Measurements from ENCODE around the gene ITGA1.

ITGA1 gene

DNA sequence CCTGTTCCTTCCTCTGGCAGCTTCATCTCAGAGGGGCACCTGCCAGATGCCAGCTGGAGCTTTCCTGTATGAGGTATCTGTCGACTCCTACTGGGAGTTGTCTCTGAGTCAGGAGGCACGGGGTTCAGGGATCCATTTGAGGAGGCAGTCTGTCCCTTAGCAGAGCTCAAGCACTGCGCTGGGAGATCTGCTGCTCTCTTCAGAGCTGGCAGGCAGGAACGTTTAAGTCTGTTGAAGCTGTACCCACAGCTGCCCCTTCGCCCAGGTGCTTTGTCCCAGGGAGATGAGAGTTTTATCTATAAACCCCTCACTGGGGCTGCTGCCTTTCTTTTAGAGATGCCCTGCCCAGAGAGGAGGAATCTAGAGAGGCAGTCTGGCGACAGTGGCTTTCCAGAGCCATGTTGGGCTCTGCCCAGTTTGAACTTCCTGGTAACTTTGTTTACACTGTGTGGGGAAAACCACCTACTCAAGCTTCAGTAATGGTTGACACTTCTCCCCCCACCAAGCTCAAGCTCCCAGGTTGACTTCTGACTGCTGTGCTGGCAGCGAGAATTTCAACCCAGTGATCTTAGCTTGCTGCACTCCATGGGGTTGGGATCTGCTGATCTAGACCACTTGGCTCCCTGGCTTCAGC is 189.7 kb downstream of the ITGA1 start:
- DNase-seq = no peak

DNA sequence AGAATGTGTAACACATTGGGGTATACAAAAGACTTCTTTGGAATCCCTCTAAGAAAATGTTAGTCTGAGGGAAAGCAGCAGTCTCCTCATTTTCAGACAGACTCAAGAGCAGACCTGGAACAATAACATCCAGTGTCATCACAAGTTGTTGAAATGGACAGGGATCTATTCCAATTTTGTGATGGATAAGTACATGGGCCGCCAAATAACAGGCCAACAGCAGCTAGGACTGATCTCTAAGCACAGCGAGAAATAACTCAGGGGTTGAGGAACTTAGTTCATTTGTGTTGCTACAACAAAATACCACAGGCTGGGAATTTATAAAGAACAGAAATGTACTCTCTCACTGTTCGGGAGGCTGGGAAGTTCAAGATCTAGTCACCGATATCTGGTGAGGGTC is 193.8 kb downstream of the ITGA1 start:
- DNase-seq = no peak

DNA sequence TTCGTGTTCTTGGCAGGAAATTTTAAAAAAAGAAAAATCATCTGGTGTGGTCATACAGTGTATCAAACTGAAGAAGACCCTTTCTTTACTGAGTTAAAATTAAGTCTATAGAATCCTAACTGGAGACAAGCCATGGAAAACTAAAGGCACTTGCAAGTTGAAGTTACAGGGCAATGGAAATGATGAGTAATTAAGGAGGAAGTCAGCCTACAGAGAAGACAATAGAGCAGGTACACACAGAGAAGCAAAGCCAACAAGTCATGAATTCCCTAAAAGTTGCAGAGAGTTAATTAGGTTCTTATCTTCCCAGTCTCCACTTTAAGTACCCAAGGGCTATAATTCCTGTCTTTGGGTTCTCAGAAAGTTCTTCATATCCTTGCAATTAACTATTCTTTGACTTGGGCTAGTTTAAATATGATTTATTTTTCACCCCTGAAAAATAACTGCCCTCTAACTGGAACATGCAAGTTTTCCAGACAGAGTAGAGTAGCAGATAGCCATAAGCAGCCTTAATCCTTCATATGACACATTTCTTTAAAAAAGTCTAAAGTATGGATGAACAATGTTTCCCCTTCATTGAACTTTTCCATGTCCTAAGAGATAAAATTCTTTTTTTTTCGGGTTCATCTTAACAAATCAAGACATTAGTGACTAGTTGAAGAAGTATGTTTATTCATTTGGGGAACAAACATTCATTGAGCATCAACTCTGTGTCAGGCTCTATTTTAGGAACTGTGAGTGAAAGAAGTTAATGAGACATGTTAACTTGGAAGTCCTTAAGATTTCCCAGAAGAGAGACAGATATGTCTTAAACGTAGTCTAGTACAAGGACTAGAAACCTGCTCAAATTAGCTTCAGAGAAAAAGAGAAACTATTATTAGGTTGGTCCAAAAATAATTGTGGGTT is 196.3 kb downstream of the ITGA1 start:
- peak in 1 of 2 experiments; percentile 16 for DNase-seq

DNA sequence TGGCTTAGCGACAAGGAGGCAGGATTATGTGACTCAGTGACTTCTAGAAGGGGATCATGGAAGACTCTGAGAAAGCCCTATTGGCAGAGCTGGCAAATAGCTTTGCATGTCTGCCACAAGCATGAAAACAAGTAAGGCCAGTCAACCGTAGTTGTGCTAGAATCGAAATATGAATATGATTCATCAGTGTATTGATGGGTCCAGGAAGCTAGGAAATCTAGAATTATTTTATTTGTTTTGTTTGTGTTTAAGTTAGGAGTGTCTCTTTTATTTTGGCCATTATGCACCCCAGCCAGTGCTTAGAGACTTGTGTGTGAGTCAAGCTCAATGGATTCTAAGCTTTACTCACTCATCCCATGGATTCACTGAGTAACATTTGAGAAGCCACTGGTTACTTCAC is 197.6 kb downstream of the ITGA1 start:
- DNase-seq = no peak

DNA sequence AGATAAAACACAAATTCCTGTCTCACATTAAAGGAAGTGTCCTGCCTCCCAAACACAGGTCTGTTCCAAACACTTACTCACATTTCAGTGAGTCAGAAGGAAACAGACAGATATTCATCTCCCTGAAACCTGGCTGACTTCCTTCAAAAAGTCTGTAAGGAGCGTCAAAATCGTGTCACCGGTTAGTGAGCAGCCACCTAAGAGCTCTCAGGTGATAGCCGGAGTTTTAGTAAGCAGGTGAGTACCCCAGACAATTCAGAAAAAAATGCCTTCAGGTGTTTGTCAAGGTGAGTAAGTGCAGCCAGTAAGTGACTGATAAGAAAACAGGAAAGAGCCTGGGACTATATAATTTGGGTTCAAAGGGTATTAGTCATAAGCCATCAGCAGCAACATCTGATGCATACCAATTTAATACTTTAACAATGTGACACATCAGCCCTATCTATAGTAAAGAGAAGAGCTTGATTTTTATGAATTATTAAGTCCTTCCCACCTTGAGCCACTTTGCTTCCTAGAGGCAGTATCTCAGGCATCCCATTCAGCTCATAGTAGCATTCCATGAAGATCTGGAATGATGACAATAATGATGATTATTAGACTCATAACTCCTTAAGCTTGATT is 200.1 kb downstream of the ITGA1 start:
- DNase-seq = peak; percentile 25 to 82

DNA sequence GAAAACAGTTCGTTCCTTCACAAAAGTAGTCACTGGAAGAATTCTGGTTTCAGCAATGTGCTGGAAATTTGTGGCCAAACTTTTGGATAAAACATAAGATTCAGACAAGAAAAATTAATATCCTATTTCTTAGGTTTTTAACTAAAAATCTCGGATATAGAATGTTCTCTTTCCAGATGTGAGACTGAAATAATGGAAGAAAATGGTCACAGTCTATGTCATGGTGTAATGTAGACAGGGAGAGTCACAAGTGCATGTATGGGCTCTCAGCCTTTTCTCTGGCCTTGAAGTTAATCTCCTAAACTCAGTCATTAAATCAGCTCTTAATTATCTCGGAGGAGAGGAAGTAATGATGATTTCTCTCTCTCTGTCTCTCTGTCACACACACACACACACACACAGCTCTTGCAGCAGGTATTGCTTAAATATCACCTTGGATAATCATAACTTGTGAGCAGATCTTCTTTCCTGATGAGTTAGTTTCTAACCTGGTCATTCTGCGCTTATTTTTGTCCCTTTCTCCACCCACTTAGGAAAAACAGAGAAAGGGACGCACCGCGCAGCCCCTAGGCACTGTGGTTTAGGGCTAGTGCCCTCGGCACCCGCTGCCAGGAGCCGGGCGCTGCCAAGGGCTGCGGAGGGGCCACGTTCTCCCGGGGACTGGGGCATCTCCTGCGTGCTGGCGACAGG is 200.8 kb downstream of the ITGA1 start:
- DNase-seq = peak in 1 of 2 experiments; percentile 41

DNA sequence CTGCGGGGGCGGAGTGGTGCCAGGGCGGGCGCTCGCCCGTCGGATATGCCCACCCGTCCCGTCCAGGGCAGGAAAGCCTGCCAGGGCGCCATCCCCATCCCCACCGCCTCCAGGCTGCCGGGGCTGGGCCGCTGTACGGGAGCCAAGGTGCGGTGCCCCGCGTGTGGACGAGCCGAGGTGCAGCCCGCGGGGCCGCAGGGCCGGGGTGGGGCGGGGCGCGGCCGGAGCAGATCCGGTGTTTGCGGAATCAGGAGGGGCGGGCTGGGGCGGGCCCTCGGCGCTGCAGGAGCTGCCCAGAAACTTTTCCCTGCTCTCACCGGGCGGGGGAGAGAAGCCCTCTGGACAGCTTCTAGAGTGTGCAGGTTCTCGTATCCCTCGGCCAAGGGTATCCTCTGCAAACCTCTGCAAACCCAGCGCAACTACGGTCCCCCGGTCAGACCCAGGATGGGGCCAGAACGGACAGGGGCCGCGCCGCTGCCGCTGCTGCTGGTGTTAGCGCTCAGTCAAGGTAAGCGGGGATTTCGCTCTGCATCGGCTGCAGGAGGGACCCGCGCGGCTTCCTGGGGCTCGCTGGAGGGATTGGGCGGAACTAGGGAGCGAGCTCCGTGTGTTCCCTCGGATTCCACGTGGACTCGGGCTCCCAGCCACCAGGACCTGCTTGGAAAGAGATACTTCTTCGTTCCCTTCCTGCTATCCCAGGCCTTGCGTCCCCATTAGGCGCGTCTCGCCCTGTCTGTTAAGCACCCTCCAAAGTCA is 201.5 kb downstream of the ITGA1 start, which contains the start of gene ITGA2:
TSS of gene ITGA2 (plus strand) at position 328 of the 756 bp plus-strand sequence. CDS start at position 445, 117 bp downstream.
- DNase-seq = peak; percentile 55 to 82

DNA sequence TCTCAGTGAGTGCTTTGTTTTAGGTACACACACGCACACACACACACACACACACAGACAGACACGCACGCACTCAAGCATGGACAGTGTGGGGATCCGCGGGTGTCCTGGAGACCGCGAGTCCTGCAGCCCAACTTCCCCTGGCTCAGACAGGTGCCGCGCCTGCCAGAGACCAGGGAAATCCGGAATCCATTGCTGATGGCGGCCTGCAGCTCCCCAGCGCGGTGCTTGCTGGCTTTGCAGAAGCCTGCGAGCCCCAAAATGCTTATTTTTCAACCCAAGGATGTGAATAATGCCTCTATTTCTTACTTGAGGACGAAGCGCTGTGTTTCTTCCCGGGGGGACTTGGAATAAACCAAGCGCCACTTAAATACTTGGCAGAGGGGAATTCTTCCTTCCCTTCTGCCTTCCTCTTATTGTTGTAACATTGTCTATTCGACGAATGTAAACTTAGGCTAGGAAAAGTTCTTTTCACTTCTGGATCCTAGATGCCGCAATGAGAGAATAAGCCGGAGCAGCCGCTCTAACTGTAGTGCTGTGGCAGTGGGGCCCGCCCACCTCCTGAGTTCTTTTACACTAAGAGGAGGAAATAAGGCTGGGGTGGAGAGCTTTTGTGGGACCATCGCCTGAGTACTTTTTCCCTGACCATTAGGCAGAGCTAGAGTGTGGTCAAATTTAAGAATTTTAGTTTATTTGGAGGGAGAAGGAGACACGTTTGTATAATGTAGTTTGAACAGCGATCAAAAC is 202.2 kb downstream of the ITGA1 start:
- DNase-seq = peak; percentile 38 to 78

DNA sequence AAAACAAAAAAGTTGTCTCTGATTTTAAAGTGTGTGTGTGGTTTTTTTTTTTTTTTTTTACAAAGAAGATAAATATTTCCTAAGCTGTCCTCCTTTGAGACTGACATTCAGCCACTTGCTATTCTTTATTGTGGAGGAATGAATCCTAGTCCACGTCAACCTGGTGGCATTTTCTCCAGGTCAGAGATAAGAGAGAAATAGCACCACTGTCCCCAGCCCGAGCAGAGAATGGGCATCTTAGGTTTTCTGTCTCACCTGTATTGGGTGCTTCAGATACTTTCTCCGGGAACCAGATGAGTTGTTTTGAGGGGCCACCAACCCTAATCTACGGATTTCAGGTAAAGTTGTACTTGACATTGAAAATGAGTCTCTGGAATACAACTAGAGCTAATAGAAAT is 202.8 kb downstream of the ITGA1 start:
- DNase-seq = no peak

DNA sequence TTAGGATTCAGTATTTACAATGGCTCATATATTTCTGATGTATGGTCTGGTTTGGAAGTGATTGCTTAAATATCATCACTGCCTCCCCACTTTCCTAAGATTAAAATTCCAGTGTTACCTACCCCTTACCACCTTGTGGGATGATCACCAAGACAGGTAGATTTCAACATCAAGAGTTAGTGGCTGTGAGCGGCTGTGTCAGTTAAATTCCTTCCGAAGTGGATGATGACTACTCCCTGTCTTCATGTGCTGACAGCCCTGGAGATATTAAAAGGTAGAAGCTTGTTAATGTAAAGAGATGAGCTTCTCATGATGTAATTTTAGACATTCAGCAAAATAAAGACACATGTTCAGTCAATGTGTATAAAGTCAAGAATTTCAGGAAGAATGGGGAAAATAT is 205.7 kb downstream of the ITGA1 start:
- DNase-seq = no peak

DNA sequence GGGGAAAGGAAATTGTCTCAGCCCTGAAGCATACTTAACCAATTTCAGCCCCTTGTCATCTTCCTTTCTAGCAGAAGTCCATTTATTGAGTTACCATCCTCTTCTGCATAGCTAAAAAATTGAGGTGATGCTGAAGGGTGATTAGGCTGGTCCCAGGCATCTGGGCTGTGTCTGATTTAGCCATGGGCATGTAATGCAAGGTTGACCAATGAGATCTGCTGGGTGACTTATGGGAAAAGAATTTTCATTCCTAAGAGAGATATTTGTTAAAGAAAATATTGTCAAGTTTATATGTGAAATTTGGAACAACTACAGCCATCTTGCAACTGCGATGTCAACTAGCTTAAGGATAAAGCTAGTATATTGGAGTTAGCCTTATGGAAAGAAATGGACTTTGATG is 206.6 kb downstream of the ITGA1 start:
- DNase-seq = no peak

DNA sequence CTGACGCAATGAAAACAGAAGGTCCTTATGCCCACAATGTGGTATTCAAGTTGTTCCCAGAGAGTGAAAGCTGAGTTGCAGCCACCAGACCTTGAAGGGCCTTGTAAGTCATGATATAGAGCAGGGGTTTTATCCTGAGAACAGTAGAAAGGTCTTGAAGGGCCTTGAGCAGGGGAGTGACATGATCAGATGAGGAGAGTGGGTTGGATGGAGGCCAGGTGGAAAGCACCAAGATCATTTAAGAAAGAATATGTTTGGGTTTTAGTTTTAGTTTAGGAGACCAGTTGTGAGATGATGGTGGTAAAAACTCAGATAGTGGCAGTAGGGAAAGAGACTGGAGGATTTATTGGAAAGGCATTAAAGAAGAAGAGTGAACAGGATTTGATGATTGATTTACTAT is 207.4 kb downstream of the ITGA1 start:
- DNase-seq = no peak

DNA sequence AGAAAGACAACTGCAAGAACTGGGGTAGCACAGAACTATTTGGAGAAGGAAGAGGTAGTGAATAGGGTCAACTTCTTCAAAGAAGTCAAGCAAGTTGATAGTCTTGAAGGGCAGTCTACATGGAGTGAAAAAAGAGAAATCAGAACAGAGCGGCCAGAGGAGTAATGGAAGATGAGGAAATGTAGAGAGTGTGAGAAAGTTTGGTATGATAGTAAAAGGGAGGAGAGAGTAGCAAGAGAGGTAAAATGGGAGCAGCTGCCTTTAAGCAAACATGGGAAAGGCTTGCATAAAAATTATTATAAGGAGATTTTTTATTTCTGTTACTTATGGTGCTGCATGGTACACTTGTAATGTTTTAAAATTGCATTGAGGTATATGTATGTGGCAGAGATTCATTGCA is 208.2 kb downstream of the ITGA1 start:
- DNase-seq = no peak

DNA sequence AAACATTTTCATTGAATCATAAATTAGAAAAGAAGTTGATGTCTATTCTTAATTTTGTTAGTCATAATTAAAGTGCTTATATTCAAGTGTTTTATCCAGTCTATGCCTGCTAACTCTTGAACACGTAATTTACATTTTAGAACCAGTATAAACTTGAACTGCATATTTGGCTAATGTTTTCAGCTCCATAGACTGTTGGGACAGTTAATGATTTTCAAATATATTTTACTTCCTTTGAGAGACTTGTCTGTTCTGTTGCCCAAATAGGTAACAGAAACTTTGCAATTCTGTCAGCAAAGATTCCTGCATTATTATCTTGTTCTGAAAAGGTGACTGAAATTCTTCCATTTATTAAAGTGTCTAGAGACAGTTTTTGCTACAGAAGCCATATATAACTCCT is 209.3 kb downstream of the ITGA1 start:
- no peak for DNase-seq

DNA sequence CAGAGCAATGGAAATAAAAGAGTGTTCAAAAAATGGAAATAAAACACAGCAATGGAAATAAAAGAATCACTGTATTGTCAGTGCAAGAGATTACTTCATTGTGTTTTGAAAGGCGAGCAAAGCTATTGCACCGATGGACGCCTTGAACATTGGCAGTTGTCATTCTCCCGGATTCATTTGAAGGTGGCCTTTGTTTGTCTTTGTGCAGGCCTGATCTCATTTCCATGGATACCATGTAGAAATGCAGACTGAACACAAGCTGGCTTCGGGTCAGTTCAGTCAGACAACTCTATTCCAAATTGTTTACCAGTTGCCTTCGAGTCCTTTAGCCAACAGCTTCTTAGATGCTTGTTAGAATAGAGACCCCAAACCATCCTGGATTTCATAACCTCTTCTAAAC is 209.7 kb downstream of the ITGA1 start:
- DNase-seq = peak; percentile 34 to 79

DNA sequence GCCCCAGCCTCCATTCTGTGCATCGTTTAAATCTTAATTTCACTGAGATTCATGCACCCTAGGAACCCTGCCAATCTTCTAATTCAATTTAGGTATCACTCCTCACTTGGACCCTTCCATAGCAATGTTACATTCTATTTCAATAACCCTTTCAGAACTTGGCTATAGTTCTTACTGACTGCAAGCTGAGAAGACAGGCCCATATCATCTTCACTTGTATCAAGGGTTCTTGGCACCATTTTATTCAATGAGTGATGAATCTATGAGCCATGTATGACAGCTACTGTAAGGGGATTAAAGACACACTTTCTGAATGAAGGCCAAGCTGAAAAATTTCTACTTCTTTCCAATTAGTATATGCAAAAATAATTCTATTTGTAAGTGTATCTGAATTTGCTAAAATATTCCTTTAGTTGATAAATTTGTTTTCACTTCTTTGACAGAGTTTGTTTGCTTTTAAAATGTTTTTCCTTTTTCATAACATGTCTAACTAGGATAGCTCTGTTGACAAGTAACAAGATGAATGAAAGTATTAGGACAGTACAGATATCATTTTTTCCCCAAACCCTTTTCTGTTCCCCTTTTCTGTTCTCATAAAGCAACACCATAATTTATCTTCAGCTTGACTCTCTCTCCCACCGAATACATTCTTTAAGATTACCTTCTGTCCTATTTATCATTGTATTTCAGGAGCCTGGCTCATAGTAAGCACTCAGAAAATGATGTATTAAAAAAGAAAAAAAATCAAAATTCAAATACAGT is 211.0 kb downstream of the ITGA1 start:
- DNase-seq = no peak

DNA sequence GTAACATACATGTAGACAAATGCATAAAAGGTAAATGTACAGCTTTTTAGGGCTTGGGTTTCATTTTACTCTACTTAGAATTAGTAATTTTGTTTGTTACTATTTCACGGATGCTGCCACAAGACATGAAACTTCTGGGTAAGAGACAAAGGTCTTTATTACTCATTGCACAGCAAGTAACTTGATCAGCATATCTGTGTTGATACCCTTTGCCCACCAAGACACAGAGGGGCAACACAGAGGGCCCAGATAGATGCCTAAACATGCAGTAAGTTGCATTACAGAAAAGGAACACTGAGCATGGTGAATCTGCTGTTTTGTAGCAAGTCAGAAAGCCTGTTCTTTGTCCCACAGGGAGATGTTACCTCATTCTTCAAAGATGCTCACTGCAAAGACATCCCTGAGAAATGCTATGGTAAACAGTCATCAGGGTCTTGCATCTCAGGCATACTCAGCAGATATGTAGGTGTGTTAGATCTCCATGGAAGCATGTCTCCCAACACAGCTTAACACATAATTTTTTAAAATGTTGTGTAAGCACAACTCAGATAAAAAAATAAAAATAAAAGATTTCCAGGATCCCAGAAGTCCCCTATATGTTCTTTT is 211.7 kb downstream of the ITGA1 start:
- peak; percentile 15 to 47 for DNase-seq

DNA sequence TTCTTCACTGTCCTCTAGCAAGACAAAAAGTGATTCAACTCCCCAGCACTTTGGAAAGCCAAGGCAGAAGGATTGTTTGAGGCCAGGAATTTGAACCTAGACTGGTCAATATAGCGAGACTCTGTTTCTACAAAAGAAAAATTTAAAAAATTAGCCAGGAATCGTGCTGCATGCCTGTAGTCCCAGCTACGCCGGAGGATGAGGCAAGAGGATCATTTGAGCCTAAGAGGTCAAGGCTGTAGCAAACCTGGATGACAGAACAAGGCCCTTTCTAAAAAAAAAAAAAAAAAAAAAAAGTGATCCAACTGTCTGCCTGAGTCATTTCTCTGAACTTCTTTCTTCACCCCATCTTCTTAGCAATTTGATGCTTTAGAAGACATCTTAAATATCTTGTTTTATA is 213.8 kb downstream of the ITGA1 start:
- DNase-seq = no peak

DNA sequence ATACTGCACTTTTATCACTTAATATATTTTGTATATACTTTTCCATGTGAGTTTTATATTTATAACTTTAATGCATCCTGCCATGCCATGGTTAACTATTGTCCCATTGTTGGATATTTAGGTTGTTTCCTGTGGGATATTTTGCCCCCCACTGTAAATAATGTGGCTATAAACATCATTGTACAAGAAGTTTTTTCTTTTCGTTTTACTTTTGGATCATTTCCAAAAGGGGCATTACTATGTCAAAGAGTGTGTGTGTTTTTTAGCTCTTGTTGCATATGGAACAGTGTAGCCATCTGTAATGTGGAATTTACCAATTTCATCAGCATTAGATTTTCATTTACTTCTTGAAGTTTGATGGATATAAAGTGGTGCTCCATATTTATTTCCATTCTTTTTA is 214.8 kb downstream of the ITGA1 start:
- DNase-seq = no peak

DNA sequence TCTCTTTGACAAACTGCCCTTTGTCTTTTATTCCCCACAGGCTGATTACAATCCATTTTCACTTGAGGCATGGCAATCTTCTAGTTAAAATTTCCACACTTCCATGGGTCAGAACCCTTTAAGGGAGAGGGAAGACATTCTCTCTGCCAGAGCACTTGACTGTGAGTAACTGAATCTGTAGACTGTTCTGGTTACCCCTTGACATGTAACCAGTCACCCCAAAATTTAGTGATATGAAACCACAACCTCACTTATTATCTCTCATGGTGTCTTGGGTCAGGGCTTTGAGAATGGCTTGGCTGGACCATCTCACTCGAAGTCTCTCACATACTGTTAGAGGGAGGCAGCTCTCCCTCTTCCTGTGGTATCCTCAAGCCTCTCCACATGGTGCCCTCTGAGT is 215.4 kb downstream of the ITGA1 start:
- no peak for DNase-seq

All from SW 1271 (cell line).